ENCODE measurements around the gene CEP89.
"Not testable (repeated sequence)": the region's sequence is repeated elsewhere in the genome, so short reads cannot be mapped to it uniquely, and the experiment has no call there.

Gene CEP89

DNA sequence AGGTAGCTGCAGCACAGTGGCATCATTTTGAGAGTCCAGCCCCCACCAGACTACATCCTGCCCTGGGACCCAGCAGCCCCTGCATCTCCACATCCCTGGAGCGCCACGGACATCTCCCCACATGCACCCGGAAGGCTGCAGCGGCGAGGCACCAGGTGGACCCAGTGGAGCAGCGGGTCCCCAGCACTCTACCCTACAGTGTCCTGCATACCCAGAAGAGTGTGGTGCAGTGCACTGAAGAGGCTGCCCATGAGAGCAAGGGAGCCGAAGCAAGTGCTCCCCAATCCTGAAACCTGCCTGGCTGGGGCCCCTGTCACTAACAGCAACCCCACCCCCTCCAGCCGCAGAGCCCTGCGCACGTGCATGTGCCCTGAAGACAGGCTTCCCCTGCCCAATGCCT is 80.9 kb downstream of the CEP89 start:
- DNase-seq (ENCODE audit: low read depth) = no peak

DNA sequence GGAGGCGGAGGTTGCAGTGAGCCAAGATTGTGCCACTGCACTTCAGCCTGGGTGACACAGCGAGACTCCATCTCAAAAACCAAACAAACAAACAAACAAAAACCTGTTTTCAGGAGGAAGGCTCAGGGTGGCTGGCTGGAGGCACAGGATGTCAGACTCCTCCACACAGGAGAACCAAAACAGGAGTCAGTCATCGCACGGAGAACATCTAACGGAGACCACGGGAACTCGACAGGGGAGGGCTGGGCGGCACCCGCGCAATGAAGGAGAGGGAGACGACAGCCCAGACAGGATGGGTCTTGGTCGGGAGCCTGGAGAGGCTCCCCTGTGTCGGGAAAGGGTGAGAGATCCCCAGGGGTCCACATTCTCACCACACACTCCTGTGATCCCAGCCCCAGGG is 81.4 kb downstream of the CEP89 start:
- DNase-seq (ENCODE audit: low read depth) = no peak

DNA sequence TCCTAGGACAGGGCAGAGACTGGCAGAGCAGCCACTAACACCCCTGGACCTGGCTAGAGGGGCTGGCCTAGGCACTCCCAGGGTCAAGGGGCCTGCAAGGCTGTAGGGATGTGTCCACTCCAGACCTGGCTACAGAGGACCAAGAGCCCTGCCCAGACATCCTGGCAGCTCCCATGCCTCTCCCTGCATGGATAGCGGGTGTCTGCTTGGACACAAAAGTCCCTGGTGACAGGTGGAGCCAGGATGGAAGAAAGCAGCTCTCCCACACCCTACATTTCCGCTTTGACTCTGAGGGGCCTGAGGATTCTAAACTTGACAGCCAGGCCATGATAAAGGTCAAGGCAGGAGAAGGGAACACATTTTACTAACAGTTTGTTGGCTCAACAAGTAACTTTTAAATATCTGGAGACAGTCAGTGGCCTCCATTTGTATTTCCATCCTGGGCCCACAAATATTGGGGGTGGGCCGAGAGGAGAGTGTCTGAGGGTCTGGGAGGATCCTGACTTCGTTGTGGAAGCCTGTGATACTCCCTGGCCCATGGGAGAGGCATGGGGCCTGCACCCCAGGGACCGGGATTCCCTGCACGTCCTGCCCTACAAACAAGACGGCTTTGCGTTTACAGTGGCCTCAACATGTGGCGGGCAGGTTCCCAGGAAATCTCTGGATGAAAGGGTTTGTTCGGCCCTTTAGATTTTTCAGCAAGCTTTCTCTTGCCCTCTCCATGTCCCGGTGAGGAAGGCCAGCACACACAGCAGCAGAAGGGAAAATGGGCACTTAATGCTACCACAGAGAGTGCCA is 82.4 kb downstream of the CEP89 start:
- DNase-seq (ENCODE audit: low read depth) = no peak

DNA sequence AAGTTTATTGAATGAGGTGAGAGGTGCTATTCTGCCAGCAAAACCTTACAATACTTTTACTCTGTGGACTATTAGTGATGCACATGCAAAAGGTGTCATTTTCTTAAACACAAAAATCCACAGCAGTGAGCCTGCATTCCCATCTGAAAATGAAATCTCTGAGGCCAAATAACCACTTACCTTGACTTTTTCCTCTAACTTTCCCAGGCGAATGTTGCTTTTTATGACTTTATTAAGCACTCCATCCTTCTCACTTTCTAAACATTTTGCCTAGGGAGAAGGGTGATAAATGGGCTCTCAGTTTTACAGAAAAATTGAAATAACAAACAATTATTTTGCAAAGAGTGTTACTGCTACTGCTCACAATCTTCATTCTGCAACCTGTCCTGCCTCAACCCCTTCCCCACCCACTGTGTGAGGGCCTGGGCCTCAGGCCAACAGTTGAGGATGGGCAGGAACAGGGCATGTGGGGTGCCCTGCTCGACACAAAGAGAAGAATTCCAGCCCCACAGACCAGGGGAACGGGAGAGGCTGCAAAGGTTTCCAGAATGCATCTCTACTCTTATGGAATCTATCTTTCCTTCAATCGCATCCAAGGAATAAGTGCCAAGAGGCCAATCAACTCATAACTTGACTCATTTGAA is 84.1 kb downstream of the CEP89 start:
- DNase-seq (ENCODE audit: low read depth) = no peak

DNA sequence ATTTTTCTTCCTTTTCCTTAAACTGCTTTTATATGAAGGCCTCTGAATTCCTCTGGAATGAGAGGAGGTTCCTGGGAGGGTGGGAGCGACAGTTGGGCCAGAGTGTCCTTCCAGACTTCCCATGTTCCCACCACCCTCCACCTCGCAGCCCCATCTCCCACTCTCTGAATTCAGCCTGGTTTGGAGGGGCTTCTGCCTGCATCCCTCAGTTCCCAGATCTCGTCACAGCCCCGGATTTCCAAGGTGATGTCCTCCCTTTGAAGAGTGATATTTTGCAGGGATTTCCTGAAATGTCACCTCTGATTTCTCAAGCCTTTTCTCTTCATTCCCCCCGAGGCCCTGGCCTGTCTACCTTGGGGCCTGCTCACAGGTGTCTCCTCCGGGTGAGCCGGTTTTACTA is 85.5 kb downstream of the CEP89 start:
- no peak for DNase-seq (ENCODE audit: low read depth)

DNA sequence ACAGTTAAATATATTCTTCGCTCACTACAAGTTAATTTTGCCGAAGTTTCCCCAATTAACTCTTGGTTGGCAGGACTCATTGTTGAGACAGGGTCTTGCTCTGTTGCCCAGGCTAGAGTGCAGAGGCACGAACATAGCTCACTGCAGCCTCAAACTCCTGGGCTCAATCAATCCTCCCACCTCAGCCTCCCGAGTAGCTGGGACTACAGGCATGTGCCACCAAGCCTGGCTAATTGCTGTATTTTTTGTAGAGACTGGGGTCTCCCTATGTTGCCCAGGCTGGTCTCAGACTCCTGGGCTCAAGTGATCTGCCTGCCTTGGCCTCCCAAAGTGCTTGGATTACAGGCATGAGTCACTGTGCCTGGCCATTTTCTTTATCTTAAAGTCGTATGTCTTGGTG is 86.5 kb downstream of the CEP89 start:
- DNase-seq (ENCODE audit: low read depth) = not testable (repeated sequence)

DNA sequence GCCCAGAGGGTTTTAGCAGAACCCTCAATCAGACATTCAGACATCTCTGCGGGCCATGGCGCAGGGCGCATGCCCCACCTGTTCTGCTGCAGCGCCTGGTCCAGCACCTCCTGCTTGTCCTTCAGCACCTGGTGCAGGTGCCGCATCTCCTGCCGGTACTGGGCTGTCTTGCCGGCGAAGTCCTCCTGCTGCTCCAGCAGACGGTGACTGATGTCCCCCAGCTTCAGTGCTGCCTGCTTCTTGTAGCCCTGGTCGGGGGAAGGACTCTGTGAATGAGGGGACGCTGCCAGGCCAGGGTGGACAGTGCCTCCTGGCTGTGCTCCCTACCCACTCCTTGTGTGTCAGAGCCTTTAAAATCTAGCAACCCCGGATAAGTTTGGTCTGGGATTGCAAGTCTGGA is 90.0 kb downstream of the CEP89 start:
- DNase-seq (ENCODE audit: low read depth) = no peak

DNA sequence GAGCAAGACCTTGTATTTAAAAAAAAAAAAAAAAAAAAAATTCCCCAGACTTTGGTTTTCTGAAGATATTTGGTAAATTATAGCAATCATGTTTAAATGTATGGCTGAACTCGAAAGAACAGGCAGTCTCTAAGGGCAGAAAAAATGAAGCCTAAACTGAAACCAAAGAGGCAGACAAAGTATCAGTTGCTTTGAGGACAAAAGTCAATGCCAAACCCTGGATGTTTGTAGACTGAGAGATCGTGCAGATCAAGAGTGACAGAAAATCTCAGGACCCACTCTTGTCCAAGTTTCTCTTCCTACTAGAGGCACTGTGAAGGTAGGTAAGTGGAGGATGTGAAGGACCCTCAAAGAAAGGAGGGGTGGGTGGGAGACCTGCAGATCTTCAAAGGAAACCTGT is 91.1 kb downstream of the CEP89 start:
- no peak for DNase-seq (ENCODE audit: low read depth)

DNA sequence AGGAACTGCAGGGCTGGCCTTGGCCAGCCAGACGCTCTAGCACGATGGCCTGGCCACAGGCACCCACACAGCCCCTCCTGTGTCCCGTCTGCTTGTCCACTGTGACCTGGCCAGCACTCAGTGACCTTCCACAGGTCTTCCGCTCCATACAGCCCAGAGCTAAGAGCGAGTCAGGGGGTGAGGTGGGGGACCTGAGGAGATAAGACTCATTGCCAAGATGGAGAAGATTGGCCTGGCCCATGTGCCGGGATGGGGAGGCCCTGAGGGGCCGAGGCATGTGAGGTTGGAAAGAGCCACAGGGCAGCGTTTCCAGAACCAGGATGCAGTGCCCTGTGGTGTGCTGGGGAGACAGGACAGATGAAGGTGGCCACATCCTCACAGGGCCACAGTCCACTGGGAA is 92.0 kb downstream of the CEP89 start:
- DNase-seq (ENCODE audit: low read depth) = no peak

DNA sequence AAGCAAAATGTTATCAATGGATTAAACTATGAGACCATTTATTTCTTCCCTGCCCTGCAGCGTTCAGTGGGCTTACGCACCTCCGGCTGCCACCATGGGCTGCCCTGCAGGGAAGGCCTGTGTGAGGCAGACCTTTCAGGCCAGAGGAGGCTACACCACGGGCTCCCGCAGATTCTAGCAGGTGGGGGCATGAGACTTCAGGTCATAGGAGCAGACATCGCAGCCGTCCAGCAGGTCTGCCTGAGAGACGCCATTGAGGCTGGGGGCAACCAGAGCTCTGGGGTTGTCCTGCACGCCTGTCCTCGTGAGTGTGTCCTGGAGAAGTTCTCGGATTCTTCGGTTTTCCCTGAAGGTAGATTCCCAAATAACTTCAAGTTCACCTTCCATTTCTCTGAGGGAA is 92.8 kb downstream of the CEP89 start:
- DNase-seq (ENCODE audit: low read depth) = no peak

DNA sequence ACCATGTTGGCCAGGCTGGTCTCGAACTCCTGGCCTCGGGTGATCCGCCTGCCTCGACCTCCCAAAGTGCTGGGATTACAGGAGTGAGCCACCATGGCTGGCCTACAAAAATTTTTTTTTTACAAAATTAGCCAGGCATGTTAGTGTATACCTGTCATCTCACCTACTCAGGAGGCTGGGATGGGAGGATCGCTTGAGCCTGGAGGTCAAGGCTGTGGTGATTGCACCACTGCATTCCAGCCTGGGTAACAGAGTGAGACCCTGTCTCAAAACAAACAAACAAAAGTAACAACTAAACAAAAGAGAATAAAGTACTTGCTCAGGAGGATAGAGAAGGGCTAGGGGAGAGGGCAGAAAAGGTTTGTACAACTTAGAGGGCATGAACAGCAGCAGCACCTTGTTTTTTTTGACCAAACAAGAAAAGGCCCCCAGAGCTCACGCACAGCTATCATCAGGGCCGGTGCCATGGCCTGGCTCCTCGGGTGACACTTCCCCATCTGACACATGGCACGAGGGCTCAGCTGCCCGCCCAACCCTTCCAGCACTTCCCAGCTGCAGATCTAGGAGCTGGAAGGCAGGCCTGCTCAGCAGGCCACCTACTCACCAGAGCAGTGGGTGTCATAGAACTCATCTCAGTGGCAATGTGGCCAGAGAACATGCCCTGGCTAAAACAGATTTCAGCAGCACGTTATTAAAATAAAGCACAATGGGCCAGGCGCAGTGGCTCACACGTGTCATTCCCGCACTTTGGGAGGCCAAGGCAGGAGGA is 93.6 kb downstream of the CEP89 start:
- no peak for DNase-seq (ENCODE audit: low read depth)

DNA sequence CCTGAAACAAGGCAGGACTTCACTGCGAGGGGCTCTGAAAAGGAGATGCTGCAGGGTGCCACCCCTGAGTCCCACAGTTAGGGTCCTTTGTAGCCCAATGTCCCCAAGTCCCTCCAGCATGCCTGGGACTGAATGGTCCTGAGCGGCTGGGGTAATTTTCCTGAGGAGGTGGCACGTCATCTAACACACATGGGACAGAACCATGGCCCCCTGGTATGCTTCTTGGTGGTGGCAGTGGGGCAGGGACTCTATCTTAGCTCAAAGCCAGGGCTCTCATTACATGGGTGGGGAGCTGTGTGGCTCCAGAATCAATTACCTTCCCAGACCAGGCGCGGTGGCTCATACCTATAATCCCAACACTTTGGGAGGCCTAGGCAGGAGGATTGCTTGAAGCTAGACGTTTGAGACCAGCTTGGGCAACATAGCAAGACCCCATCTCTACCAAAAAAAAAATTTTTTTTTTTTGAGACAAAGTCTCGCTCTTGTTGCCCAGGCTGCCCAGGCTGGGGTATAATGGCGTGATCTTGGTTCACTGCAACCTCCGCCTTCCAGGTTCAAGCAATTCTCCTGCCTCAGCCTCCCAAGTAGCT is 94.3 kb downstream of the CEP89 start:
- DNase-seq (ENCODE audit: low read depth) = no peak

DNA sequence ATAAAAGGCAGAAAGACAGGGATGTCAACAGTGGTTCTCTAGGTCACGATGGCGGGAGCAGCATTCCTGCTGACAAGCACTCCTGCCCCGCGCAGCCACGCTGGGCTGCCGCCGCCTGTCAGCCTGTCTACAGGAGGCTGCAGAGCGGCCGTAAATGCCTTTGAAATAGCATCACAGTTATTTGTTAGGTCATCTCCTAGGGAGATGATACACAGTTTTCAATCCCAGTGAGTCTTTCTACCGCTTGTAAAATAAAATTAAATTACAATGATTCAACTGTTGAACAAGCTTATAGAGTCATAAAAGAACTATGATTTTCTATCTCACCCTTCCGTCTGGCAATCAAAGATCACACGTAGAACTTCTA is 94.9 kb downstream of the CEP89 start:
- DNase-seq (ENCODE audit: low read depth) = no peak

DNA sequence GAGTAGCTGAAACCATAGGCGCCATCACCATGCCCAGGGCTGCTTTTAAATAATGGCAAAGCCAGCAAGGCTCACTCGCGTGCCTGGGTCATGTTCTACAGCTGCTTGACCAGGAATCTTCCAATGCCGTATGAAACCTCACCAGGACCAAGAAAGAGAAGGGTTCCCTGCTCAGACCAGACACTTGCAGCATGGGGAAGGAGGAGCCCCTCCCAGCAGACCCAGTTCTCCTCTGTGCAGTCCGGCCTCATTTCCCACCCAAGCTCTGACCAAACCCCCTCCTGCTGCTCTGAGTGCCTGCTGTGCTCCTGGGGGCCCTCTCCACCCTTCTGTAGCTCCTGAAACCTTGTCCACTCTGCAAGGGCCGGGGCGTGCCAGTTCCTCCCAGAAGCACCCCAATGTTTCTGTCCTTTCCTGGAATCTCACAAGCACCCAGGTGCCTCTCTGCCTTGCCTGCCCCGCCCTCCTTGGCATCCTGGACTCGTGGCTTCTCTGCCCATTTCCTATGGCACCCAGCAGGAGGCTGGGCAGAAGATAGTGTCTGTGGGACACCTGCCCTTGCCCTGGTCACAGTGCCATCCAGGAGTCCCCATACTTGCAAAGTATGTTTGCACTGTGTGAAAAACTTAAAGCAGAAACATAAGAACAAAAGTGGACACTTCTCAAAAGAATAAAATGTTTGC is 95.4 kb downstream of the CEP89 start:
- no peak for DNase-seq (ENCODE audit: low read depth)

DNA sequence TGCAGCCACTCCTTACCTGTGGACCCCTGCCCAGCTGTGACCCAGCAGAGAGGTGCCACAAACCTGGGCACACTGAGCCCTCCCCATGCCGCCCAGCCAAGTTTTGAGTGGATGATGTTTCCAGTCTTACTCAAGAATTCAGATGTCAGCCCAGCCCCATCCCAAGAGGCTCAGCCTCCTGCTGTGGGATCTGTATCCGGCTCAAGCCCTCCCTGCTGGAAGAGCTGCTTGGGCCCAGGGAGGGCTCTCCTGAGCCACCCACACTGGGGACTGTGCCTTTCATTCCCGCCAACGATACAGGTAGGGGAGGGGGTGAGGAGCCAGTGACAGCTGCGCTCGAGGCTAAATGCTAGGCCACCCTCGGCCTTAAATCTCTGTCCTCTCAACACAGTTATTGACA is 96.3 kb downstream of the CEP89 start:
- no peak for DNase-seq (ENCODE audit: low read depth)

DNA sequence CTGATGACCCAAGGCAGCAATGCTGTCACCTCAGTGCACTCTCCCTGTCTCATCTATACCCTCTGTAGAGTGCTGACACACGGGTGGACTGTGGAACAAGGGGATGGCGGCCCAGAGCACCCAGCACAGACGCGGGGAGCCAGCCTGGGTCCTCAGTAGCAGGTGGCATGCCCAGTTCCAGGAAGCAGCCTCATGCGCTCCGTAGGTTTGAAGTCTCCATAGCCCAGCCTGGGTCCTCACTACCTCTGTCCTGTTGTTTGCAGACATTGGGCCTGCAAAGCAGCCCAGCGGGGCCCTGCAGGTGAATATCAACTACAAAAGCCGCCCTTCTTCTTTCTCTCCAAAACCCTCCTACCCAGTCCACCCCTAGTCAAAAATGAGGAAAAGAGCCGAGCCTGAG is 97.2 kb downstream of the CEP89 start:
- DNase-seq (ENCODE audit: low read depth) = no peak

DNA sequence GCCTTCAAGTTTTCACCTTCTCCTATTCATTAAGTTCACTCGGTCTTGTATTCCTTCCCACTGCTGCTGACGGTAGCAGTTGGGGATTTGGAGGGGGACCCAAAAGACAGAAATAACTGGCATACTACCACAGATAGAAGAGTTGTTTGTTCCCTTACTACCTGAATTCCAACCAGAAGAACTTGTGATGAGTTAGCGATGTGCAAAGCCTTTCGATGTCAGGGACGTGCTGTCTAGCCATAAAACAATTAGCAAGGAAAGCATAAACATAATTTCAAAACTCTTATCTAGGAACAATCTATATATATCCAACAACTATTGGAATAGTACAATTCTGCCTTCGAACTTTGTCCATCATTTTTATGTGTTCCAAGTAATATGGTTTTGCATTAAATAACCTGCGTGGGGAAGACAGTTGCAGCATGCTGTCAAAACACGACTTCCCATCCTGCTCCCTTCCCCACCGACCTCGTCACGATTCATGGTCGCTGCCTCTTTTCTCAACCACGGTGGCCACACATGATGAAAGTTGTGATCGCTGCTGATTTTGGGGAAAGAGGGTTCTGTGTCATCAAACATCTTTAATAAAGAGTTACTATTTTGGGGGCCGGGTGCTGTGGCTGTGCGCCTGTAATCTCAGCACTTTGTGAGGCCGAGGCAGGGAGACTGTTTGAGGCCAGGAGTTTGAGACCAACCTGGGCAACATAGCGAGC is 98.4 kb downstream of the CEP89 start:
- DNase-seq (ENCODE audit: low read depth) = no peak

DNA sequence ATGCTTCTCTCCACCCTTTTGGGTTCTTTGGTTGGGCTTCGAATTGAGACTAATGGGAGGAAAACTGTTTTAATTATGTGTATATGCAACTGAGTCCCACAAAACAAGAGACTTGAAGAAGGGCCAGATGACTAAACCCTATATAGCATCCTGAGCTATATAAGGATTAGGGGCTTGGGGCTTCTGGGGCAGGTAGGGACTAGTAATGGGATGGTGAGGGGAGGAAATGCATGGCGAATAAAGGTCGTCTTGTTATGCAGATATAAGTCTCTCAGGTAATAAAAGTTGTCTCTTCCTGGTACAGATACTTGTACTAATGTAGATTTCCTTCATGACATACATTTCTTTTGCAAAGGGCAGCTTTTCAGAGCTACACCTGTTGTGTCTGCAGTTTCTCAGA is 99.4 kb downstream of the CEP89 start:
- no peak for DNase-seq (ENCODE audit: low read depth)

DNA sequence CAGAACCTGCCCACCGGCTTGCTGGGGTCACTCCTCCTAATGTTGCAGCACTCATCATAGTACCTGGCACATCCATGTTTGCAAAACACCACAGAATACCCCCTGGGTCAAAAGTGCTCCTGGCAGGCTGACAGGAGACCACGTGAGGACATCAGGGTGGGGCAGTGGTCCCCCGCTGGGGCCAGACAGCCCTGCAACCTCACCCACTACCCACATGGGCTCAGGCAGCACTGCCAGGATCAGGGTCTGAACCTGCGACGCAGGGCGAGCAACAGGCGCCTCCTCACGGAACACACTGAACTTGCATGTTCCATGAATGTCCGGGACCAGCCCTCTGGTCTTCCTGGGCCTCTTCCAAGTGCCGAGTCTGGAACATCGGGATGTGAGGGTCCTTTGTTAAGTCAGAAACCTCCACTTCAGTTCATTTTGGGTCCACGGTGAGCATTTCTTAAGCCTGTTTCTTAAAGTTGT is 100.7 kb downstream of the CEP89 start:
- DNase-seq (ENCODE audit: low read depth) = no peak

DNA sequence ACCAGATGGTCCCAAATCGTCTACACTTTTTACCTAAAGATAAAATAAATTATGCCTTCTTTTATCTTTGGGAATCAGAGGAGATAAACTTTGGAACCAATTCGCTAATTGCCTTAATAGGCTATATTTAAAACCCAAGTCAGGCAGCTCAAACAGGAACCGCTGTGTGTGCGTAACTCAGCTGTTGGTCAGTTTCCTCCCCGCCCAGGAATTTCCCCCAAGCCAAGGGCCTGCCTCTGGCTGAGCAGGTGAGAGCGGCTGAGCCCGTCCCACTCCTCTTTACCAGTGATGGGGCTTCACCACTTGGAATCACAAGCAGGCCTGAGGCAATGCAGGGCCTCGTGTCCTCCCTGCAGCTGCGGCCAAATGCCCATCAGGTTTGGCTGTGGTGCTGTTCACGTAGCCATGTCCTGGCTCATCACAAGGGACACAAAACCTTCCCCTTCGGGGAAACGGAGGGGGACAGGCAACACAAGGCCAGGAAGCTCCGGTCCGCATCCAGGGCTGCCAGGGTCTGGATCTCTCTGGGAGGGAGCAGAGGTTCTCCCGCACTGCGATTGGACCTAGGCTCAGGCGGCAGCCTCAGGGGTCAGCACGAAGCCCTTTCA is 101.7 kb downstream of the CEP89 start:
- DNase-seq (ENCODE audit: low read depth) = no peak

DNA sequence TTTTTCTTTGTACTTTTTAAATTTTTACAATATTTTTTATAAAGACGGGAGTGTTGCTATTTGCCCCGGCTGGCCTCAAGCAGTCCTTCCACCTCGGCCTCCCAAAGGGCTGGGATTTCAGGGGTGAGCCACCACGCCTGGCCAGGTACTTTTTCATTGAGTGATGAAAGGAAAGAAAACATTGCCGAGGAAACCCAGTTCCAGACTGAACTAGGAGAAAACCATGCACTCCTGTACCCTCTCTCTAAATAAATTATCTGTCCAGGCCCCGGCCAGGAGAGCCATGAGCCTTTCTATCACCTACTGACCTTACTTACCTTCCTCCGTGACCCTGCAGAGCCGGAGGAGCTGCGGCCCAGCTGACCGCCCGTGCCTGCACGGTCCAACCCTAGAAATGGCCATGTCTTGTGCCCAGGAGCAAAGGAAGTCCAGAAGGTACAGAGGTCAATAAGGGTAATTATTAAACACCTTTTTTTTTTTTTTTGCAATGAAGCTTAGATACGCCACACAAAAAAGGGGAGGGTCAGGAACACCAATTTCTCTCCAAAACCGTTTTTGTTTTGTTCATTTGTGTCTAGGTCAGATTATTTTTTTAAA is 102.3 kb downstream of the CEP89 start, which contains the start of gene SLC7A9:
SLC7A9 (minus strand) TSS at position 399 of the 597 bp plus-strand sequence. CDS start 1,233 bp downstream, outside the sequence.
- no peak for DNase-seq (ENCODE audit: low read depth)

All from activated gamma-delta T cell treated with anti-CD3 and anti-CD28 coated beads, Interleukin-2, amount 50 U/mL, for 16 hours (primary cell).